K562 (cell line): ENCODE measurements around the gene GTPBP2. TPM values are rescaled to one million over a fixed set of nuclear protein-coding genes. Genes with fewer than 3 reads are reported as not detected.

Experiments
- ATF2 ChIP-seq: sonication (generic); formaldehyde crosslinking; IDR thresholded peaks from 2 replicates; pipeline ENCODE4 v1.8.1; 2022; ENCODE audit warnings: missing genetic modification reagents
- BCOR ChIP-seq: fragments of 450-650 bp; IDR thresholded peaks from 2 replicates; pipeline ENCODE4 v1.6.1; 2016
- KAT7 ChIP-seq: sonication (generic); formaldehyde crosslinking; IDR thresholded peaks from 2 replicates; pipeline ENCODE4 v1.8.0; 2022; ENCODE audit warnings: missing genetic modification reagents, mild to moderate bottlenecking, borderline replicate concordance
- PRMT5 ChIP-seq: sonication (generic); formaldehyde crosslinking; IDR thresholded peaks from 2 replicates; pipeline ENCODE4 v1.5.0; 2020; ENCODE audit warnings: missing genetic modification reagents
- PRPF4 ChIP-seq: fragments of 200-400 bp; formaldehyde crosslinking; IDR thresholded peaks from one replicate; pipeline ENCODE4 v1.6.1; 2017; ENCODE audit warnings: low read length, low read depth, mild to moderate bottlenecking; ENCODE audit not compliant: insufficient read depth, poor library complexity, severe bottlenecking
- SETDB1 ChIP-seq: IDR thresholded peaks from one replicate; pipeline ENCODE4 v1.6.1; 2012; ENCODE audit warnings: low read length, control low read depth, inconsistent platforms
- SRSF3 ChIP-seq: fragments of 200-400 bp; formaldehyde crosslinking; IDR thresholded peaks from 2 replicates; pipeline ENCODE4 v1.6.1; 2016; ENCODE audit warnings: mild to moderate bottlenecking, low read length, moderate library complexity; ENCODE audit not compliant: insufficient read depth
- TRIM24 ChIP-seq, 2 experiments: fragments of 450-650 bp; IDR thresholded peaks; 2 replicates each; pipeline ENCODE4 v1.6.1; 2016
- ZBTB40 ChIP-seq, 2 experiments: fragments of 450-650 bp in 1 of 2; sonication (generic) in 1 of 2; formaldehyde crosslinking in 1 of 2; IDR thresholded peaks; 2 replicates each; pipeline versions ENCODE4 v1.7.1 to v1.9.0; 2016 to 2022; ENCODE audit warnings: inconsistent platforms in 1 of 2, mild to moderate bottlenecking in 1 of 2, missing genetic modification reagents in 1 of 2
- ZNF41 ChIP-seq: fragments of 250-450 bp; sonication (Bioruptor Pico); conservative IDR thresholded peaks from 2 replicates; pipeline ENCODE4 v1.4.0; 2020; ENCODE audit warnings: mild to moderate bottlenecking
- ZNF707 ChIP-seq: fragments of 250-450 bp; sonication (Bioruptor Pico); conservative IDR thresholded peaks from 2 replicates; pipeline ENCODE4 v1.8.0; 2022; ENCODE audit warnings: inconsistent platforms, mild to moderate bottlenecking, moderate library complexity
- polyA plus RNA-seq, 8 experiments: library from polyadenylated mRNA; depleted of rRNA in 4 of 8; stranded (reverse) in 5 of 8; unstranded in 3 of 8; fragments of >200 nt; fragmentation: Nextera tagmentation in 2 of 8; fragmentation: Illumina TruSeq in 1 of 8; extraction: Ambion mirVana in 2 of 8; extraction: Trizol in 1 of 8; gene quantifications; 2 replicates each; pipeline versions ENCODE4 v1.2.1 to v1.2.3, GENCODE V29; 2011 to 2014; ENCODE audit warnings: inconsistent platforms in 1 of 8, missing spikeins in 1 of 8
- total RNA-seq, 7 experiments: library from RNA; depleted of rRNA in 6 of 7; stranded (reverse); fragments of >200 nt in 6 of 7; fragmentation: Illumina TruSeq in 2 of 7; extraction: Trizol in 2 of 7; gene quantifications; 2 replicates each; pipeline versions ENCODE4 v1.2.1 to v1.2.3, GENCODE V29; 2011 to 2021; ENCODE audit warnings: low replicate concordance in 1 of 7
- TF ChIP-seq, protein P1 (sequence below): fragments of 250-450 bp; sonication (Bioruptor Pico); IDR thresholded peaks from 2 replicates; pipeline ENCODE4 v1.5.0; 2020; ENCODE audit warnings: mild to moderate bottlenecking, borderline replicate concordance
- TF ChIP-seq, protein P2 (sequence below): fragments of 450-650 bp; conservative IDR thresholded peaks from 2 replicates; pipeline ENCODE4 v1.6.1; 2016; ENCODE audit warnings: missing genetic modification characterization, low read depth, mild to moderate bottlenecking, missing compliant biosample characterization, moderate library complexity

The GTPBP2 gene
- total and polyA plus RNA-seq, 9 of the 15 experiments (the other 6 are each of a cell fraction or from before 2014, with no cell fraction given), result 48.4 to 196 (median 111) TPM

- peak; percentile 77 for TF ChIP-seq ZNF41 (CRISPR knock-in tag)
- TF ChIP-seq SRSF3, result no peak
- no peak for TF ChIP-seq PRMT5 (CRISPR knock-in tag)
- TF ChIP-seq, protein P1, sequence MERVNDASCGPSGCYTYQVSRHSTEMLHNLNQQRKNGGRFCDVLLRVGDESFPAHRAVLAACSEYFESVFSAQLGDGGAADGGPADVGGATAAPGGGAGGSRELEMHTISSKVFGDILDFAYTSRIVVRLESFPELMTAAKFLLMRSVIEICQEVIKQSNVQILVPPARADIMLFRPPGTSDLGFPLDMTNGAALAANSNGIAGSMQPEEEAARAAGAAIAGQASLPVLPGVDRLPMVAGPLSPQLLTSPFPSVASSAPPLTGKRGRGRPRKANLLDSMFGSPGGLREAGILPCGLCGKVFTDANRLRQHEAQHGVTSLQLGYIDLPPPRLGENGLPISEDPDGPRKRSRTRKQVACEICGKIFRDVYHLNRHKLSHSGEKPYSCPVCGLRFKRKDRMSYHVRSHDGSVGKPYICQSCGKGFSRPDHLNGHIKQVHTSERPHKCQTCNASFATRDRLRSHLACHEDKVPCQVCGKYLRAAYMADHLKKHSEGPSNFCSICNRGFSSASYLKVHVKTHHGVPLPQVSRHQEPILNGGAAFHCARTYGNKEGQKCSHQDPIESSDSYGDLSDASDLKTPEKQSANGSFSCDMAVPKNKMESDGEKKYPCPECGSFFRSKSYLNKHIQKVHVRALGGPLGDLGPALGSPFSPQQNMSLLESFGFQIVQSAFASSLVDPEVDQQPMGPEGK (CRISPR knock-in tag), result no peak
- TF ChIP-seq, protein P2, sequence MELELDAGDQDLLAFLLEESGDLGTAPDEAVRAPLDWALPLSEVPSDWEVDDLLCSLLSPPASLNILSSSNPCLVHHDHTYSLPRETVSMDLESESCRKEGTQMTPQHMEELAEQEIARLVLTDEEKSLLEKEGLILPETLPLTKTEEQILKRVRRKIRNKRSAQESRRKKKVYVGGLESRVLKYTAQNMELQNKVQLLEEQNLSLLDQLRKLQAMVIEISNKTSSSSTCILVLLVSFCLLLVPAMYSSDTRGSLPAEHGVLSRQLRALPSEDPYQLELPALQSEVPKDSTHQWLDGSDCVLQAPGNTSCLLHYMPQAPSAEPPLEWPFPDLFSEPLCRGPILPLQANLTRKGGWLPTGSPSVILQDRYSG (tag), result peak; percentile 93
- TF ChIP-seq SETDB1, result no peak
- peak; percentile 81; the same call in 1 of the 2 replicates for TF ChIP-seq KAT7
- TF ChIP-seq BCOR, result peak; percentile 71; the same call in 1 of the 2 replicates
- TF ChIP-seq PRPF4, result no peak
- TF ChIP-seq ZBTB40 (IDR thresholded peaks at IDR 0.05), result no peak; the same call in 1 of the 2 replicates
- TF ChIP-seq ZBTB40 (CRISPR knock-in tag; IDR thresholded peaks at IDR 0.05), result no peak
- peak; percentile 62 for TF ChIP-seq ZNF707 (CRISPR knock-in tag)
- TF ChIP-seq ATF2 (CRISPR knock-in tag), result no peak
- TF ChIP-seq TRIM24 (IDR thresholded peaks at IDR 0.05), result peak; percentile 96 to 97
These were observed 2.0 kb upstream of the GTPBP2 start (continued) for GRCh38 chr6:43630980-43631619.
